IMR-90 (cell line): ENCODE results near the gene UBE3C. TPM values are rescaled to one million over a fixed set of nuclear protein-coding genes. Genes with fewer than 3 reads are reported as not detected.
A peak's percentile ranks its signal among the peaks of the same experiment; 100 is the strongest.

Source experiments
- ATAC-seq: fragments of 200-7000 bp; cut with Tn5 transposase; 2 replicates; pipeline ENCODE4 v1.9.1; 2020; ENCODE audit warnings: low read depth, mild to moderate bottlenecking, moderate library complexity
- BruUV-seq: library from RNA; stranded (reverse); fragments of 400-500 nt; replicated peaks from 2 replicates; lab custom pipeline; 2021; lab: Mats Ljungman, UMichigan
- CTCF ChIA-PET: fragments of 300-600 bp; formaldehyde crosslinking; extraction: SDS; loops from one replicate; lab custom pipeline; 2021; ENCODE audit warnings: antibody characterized with exemption; lab: Yijun Ruan, JAX
- POLR2A ChIA-PET: fragments of 300-600 bp; sonication (Branson Sonifier 250); formaldehyde crosslinking; loops from one replicate; lab custom pipeline; 2022; ENCODE audit warnings: antibody characterized with exemption; ENCODE audit not compliant: unreplicated experiment; lab: Charles Lee
- DNase-seq: peaks from one replicate; pipeline ENCODE4 v3.0.0; 2013
- H2AFZ ChIP-seq: replicated peaks from 2 replicates; pipeline ENCODE3; 2013; ENCODE audit warnings: low read length, mild to moderate bottlenecking; ENCODE audit not compliant: poor library complexity
- H2AK5ac ChIP-seq: 2 replicates; pipeline ENCODE4 v1.6.1; 2013; ENCODE audit warnings: low read depth, low read length, inconsistent platforms
- H2AK9ac ChIP-seq: replicated peaks from 2 replicates; pipeline ENCODE3; 2013; ENCODE audit warnings: mild to moderate bottlenecking, low read depth, low read length, moderate library complexity; ENCODE audit not compliant: poor library complexity
- H2BK120ac ChIP-seq: 2 replicates; pipeline ENCODE4 v1.6.1; 2013; ENCODE audit warnings: low read depth, low read length, inconsistent platforms
- H2BK15ac ChIP-seq: 3 replicates; pipeline ENCODE4 v1.6.1; 2013; ENCODE audit warnings: low read depth, low read length, inconsistent platforms
- H2BK20ac ChIP-seq: 2 replicates; pipeline ENCODE4 v1.6.1; 2013; ENCODE audit warnings: low read depth, mild to moderate bottlenecking, inconsistent platforms, low read length, moderate library complexity
- H2BK5ac ChIP-seq: 2 replicates; pipeline ENCODE4 v1.6.1; 2013; ENCODE audit warnings: mild to moderate bottlenecking, low read depth, low read length, inconsistent platforms; ENCODE audit not compliant: poor library complexity, severe bottlenecking
- H3K14ac ChIP-seq: replicated peaks from 2 replicates; pipeline ENCODE4 v1.6.1; 2013; ENCODE audit warnings: low read depth, low read length, inconsistent platforms
- H3K18ac ChIP-seq: 2 replicates; pipeline ENCODE4 v1.6.1; 2013; ENCODE audit warnings: low read depth, low read length, control low read depth
- H3K23ac ChIP-seq: 2 replicates; pipeline ENCODE4 v1.6.1; 2013; ENCODE audit warnings: low read depth, low read length, inconsistent platforms
- H3K27ac ChIP-seq: 2 replicates; pipeline ENCODE4 v1.5.1; 2013; ENCODE audit warnings: mild to moderate bottlenecking, control low read depth, low read length; ENCODE audit not compliant: insufficient read depth
- H3K27me3 ChIP-seq: 2 replicates; pipeline ENCODE4 v1.6.1; 2013; ENCODE audit warnings: low read length; ENCODE audit not compliant: control insufficient read depth, insufficient read depth
- H3K36me3 ChIP-seq: 2 replicates; pipeline ENCODE4 v1.6.1; 2013; ENCODE audit warnings: low read length, mixed read lengths; ENCODE audit not compliant: control insufficient read depth, insufficient read depth
- H3K4ac ChIP-seq: 2 replicates; pipeline ENCODE4 v1.6.1; 2013; ENCODE audit warnings: low read depth, low read length, inconsistent platforms
- H3K4me1 ChIP-seq: 2 replicates; pipeline ENCODE4 v1.6.1; 2013; ENCODE audit warnings: low read length, mixed read lengths; ENCODE audit not compliant: control insufficient read depth, insufficient read depth
- H3K4me2 ChIP-seq: 2 replicates; pipeline ENCODE4 v1.6.1; 2013; ENCODE audit warnings: low read depth, mild to moderate bottlenecking, control low read depth, low read length, moderate library complexity
- H3K4me3 ChIP-seq: 2 replicates; pipeline ENCODE4 v1.5.1; 2013; ENCODE audit warnings: low read depth, mild to moderate bottlenecking, control low read depth, low read length, moderate library complexity; ENCODE audit not compliant: insufficient read depth
- H3K56ac ChIP-seq: 2 replicates; pipeline ENCODE4 v1.6.1; 2013; ENCODE audit warnings: low read length, inconsistent platforms; ENCODE audit not compliant: insufficient read depth; ENCODE audit errors: extremely low read depth
- H3K79me1 ChIP-seq, 2 experiments: 2 replicates each; pipeline ENCODE4 v1.6.1; 2013; ENCODE audit warnings: low read length in 2 of 2, inconsistent platforms in 1 of 2, low read depth in 1 of 2
- H3K9ac ChIP-seq: 2 replicates; pipeline ENCODE4 v1.6.1; 2013; ENCODE audit warnings: low read depth, low read length, control low read depth
- H3K9me1 ChIP-seq: 2 replicates; pipeline ENCODE4 v1.6.1; 2013; ENCODE audit warnings: low read length, inconsistent platforms; ENCODE audit not compliant: insufficient read depth
- H3K9me3 ChIP-seq: 2 replicates; pipeline ENCODE4 v1.6.1; 2013; ENCODE audit warnings: low read length; ENCODE audit not compliant: control insufficient read depth, insufficient read depth
- H4K20me1 ChIP-seq: 2 replicates; pipeline ENCODE4 v1.6.1; 2013; ENCODE audit warnings: low read length, inconsistent platforms; ENCODE audit not compliant: insufficient read depth
- H4K5ac ChIP-seq: 2 replicates; pipeline ENCODE4 v1.6.1; 2013; ENCODE audit warnings: mild to moderate bottlenecking, low read depth, low read length, control low read depth
- H4K8ac ChIP-seq, 2 experiments: 2 replicates each; pipeline ENCODE4 v1.6.1; 2013; ENCODE audit warnings: low read depth in 2 of 2, low read length in 2 of 2, control low read depth in 1 of 2, inconsistent platforms in 1 of 2
- H4K91ac ChIP-seq: 2 replicates; pipeline ENCODE4 v1.6.1; 2013; ENCODE audit warnings: low read depth, low read length, inconsistent platforms; ENCODE audit not compliant: insufficient read depth
- CHD1 ChIP-seq: IDR thresholded peaks from 2 replicates; pipeline ENCODE4 v1.6.1; 2012; ENCODE audit warnings: low read depth, low read length, improper control_type of control experiment
- MAZ ChIP-seq: IDR thresholded peaks from 2 replicates; pipeline ENCODE4 v1.6.1; 2012; ENCODE audit warnings: low read depth, mild to moderate bottlenecking, low read length, improper control_type of control experiment, moderate library complexity, borderline replicate concordance
- NFE2L2 ChIP-seq: fragments of 150-350 bp; IDR thresholded peaks from 2 replicates; pipeline ENCODE4 v1.6.1; 2016; ENCODE audit warnings: low read depth, mild to moderate bottlenecking, low read length
- RAD21 ChIP-seq: IDR thresholded peaks from 2 replicates; pipeline ENCODE4 v1.6.1; 2012; ENCODE audit warnings: low read length, improper control_type of control experiment
- RCOR1 ChIP-seq: IDR thresholded peaks from 2 replicates; pipeline ENCODE4 v1.6.1; 2012; ENCODE audit warnings: mild to moderate bottlenecking, low read length, improper control_type of control experiment; ENCODE audit not compliant: insufficient replicate concordance
- RFX5 ChIP-seq: IDR thresholded peaks from 2 replicates; pipeline ENCODE4 v1.8.0; 2012; ENCODE audit warnings: low read depth, mild to moderate bottlenecking, low read length, moderate library complexity
- WGBS, 2 experiments: methylation state at CpG; one replicate each; pipeline versions ENCODE4 v1.1.5 to v1.1.7; 2013; ENCODE audit warnings: missing lambda C conversion rate in 2 of 2; ENCODE audit not compliant: insufficient read length in 1 of 2; ENCODE audit errors: extremely low coverage in 2 of 2; 5-methylcytosine and 5-hydroxymethylcytosine counted together
- dilution Hi-C: fragments of 300-500 bp; cut with HindIII; formaldehyde crosslinking; loops from one replicate; pipeline ENCODE4 v1.14.3; 2018; ENCODE audit warnings: low sequenced_read_pairs; ENCODE audit not compliant: unreplicated experiment
- in situ Hi-C: fragments of 300-500 bp; cut with MboI; formaldehyde crosslinking; loops from 3 replicates; pipeline ENCODE4 v1.14.3; 2019; ENCODE audit warnings: low sequenced_read_pairs, inconsistent platforms, mixed read lengths
- intact Hi-C: fragments of 100-400 bp; cut with micrococcal nuclease; formaldehyde crosslinking; loops from 2 replicates; pipeline ENCODE4 v1.10.0; 2022
- polyA plus RNA-seq, 3 experiments: library from polyadenylated mRNA; depleted of rRNA; stranded (reverse); fragments of >200 nt; gene quantifications; 2 replicates each; pipeline ENCODE4 v1.2.3, GENCODE V29; 2012; ENCODE audit warnings: low replicate concordance in 1 of 3
- total RNA-seq: library from RNA; depleted of rRNA; stranded (reverse); fragments of >200 nt; gene quantifications from 2 replicates; pipeline ENCODE4 v1.2.3, GENCODE V29; 2012
- TF ChIP-seq, protein P1 (sequence below): conservative IDR thresholded peaks from 2 replicates; pipeline ENCODE4 v1.5.1; 2012; ENCODE audit warnings: mild to moderate bottlenecking, low read depth, low read length, improper control_type of control experiment
- TF ChIP-seq, protein P2 (sequence below): fragments of 150-350 bp; IDR thresholded peaks from 2 replicates; pipeline ENCODE4 v1.6.1; 2017; ENCODE audit warnings: mild to moderate bottlenecking, antibody characterized with exemption, low read length, low read depth
- TF ChIP-seq, protein P3 (sequence below): fragments of 150-350 bp; IDR thresholded peaks from 2 replicates; pipeline ENCODE4 v1.6.1; 2016; ENCODE audit warnings: low read depth, mild to moderate bottlenecking, low read length, moderate library complexity, borderline replicate concordance

The UBE3C gene
- total and polyA plus RNA-seq, 2 of the 4 experiments (the other 2 are of a cell fraction) = 43.0 to 60.6 TPM

DNA sequence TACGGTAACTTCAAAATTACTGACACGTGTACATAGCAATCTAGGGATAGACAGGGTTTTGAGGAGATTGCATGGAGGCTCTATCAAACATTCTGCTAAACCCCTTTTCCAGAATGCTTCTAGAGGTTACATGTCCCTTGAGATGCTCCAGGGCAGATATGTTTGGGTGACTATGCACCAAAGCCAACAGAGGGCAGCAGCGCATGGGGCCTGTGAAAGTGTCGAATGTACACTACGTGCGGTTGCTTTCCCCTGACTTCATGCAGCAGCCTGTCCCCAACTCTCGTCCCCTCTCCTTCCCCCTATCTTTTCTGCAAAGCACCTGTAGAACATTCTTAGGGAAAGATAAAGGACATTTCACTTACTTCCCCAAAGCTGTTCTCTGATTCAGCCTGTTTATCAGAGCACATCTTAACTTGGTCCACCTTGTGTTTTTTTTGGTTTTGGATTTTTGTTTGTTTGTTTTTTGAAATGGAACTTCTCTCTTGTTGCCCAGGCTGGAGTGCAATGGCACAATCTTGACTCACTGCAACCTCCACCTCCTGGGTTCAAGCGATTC, 90.2 kb downstream of the UBE3C start:
- no peak overlapping the region for H3K56ac ChIP-seq
- no peak overlapping the region for H3K18ac ChIP-seq
- no peak overlapping the region for H2BK5ac ChIP-seq
- H3K4ac ChIP-seq = no peak overlapping the region
- TF ChIP-seq, protein P1, sequence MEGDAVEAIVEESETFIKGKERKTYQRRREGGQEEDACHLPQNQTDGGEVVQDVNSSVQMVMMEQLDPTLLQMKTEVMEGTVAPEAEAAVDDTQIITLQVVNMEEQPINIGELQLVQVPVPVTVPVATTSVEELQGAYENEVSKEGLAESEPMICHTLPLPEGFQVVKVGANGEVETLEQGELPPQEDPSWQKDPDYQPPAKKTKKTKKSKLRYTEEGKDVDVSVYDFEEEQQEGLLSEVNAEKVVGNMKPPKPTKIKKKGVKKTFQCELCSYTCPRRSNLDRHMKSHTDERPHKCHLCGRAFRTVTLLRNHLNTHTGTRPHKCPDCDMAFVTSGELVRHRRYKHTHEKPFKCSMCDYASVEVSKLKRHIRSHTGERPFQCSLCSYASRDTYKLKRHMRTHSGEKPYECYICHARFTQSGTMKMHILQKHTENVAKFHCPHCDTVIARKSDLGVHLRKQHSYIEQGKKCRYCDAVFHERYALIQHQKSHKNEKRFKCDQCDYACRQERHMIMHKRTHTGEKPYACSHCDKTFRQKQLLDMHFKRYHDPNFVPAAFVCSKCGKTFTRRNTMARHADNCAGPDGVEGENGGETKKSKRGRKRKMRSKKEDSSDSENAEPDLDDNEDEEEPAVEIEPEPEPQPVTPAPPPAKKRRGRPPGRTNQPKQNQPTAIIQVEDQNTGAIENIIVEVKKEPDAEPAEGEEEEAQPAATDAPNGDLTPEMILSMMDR = peak; percentile 45
- TF ChIP-seq RFX5 (no peak), CHD1 (no peak), RAD21 (peak; percentile 51), MAZ (no peak), RCOR1 (no peak), NFE2L2 (no peak)
- TF ChIP-seq, protein P2, sequence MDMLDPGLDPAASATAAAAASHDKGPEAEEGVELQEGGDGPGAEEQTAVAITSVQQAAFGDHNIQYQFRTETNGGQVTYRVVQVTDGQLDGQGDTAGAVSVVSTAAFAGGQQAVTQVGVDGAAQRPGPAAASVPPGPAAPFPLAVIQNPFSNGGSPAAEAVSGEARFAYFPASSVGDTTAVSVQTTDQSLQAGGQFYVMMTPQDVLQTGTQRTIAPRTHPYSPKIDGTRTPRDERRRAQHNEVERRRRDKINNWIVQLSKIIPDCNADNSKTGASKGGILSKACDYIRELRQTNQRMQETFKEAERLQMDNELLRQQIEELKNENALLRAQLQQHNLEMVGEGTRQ = no peak
- TF ChIP-seq, protein P3, sequence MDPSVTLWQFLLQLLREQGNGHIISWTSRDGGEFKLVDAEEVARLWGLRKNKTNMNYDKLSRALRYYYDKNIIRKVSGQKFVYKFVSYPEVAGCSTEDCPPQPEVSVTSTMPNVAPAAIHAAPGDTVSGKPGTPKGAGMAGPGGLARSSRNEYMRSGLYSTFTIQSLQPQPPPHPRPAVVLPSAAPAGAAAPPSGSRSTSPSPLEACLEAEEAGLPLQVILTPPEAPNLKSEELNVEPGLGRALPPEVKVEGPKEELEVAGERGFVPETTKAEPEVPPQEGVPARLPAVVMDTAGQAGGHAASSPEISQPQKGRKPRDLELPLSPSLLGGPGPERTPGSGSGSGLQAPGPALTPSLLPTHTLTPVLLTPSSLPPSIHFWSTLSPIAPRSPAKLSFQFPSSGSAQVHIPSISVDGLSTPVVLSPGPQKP = no peak
- H2BK20ac ChIP-seq = no peak overlapping the region
- H2BK120ac ChIP-seq = no peak overlapping the region
- peaks cover 5 to 26% of the 10 kb centered on the region in 2 experiments; a peak in 3 of 4 replicates for H3K79me1 ChIP-seq
- no peak overlapping the region for H2BK15ac ChIP-seq
- peaks cover 6% of the 10 kb centered on the region for H3K9me1 ChIP-seq
- ChIA-PET POLR2A (no interaction called here), CTCF (no interaction called here)
- peaks cover 4% of the 10 kb centered on the region for H4K20me1 ChIP-seq
- H2AFZ ChIP-seq = no peak overlapping the region
- no peaks in the 10 kb centered on the region for H3K9me3 ChIP-seq
- H2AK9ac ChIP-seq = no peak overlapping the region
- H3K27ac ChIP-seq = no peak overlapping the region
- H4K5ac ChIP-seq = no peak overlapping the region
- no peak overlapping the region for H2AK5ac ChIP-seq
- dilution Hi-C loops = no loop called here
- in situ Hi-C loops = no loop called here
- intact Hi-C loops = loop anchor here (1.0 kb wide), 1 partner anchor 111 kb away; no protein-coding TSS in a partner anchor
- peaks cover 34% of the 10 kb centered on the region for H3K36me3 ChIP-seq
- H4K91ac ChIP-seq = no peak overlapping the region
- H4K8ac ChIP-seq = no peak overlapping the region
- H3K9ac ChIP-seq = no peak overlapping the region
- peak; percentile 74 for ATAC-seq
- no peak overlapping the region for H3K4me3 ChIP-seq
- no CpG with 5 or more reads among the region's 8 CpGs for WGBS, 2 experiments
- no peaks in the 10 kb centered on the region for H3K27me3 ChIP-seq
- H3K14ac ChIP-seq = no peak overlapping the region
- BruUV-seq = no TSS peak
- no peak overlapping the region for H3K4me2 ChIP-seq
- H3K4me1 ChIP-seq = no peaks in the 10 kb centered on the region
- no peak overlapping the region for H3K23ac ChIP-seq
- peak; percentile 31 for DNase-seq
